HEK293 (cell line): ENCODE data around the gene ATP8B4.

Experiments used
- AEBP2 ChIP-seq: fragments of 450-650 bp; formaldehyde crosslinking; IDR thresholded peaks from 2 replicates; pipeline ENCODE4 v1.5.1; 2016; ENCODE audit warnings: missing biosample characterization, missing genetic modification characterization, borderline replicate concordance
- HOXC10 ChIP-seq: sonication (generic); formaldehyde crosslinking; IDR thresholded peaks from 2 replicates; pipeline ENCODE4 v1.8.1; 2023; ENCODE audit warnings: mild to moderate bottlenecking, missing genetic modification reagents
- KLF16 ChIP-seq: fragments of 450-650 bp; formaldehyde crosslinking; IDR thresholded peaks from 2 replicates; pipeline ENCODE4 v1.5.1; 2017; ENCODE audit warnings: missing biosample characterization, missing genetic modification characterization
- PRDM2 ChIP-seq: fragments of 450-650 bp; formaldehyde crosslinking; IDR thresholded peaks from 2 replicates; pipeline ENCODE4 v1.5.1; 2016; ENCODE audit warnings: missing biosample characterization, missing genetic modification characterization, borderline replicate concordance
- REPIN1 ChIP-seq: fragments of 450-650 bp; formaldehyde crosslinking; IDR thresholded peaks from 2 replicates; pipeline ENCODE4 v1.5.1; 2017; ENCODE audit warnings: missing biosample characterization, missing genetic modification characterization, low read depth
- TSHZ1 ChIP-seq: fragments of 450-650 bp; formaldehyde crosslinking; IDR thresholded peaks from 2 replicates; pipeline ENCODE4 v1.5.1; 2016; ENCODE audit warnings: missing biosample characterization, missing genetic modification characterization, borderline replicate concordance
- YY2 ChIP-seq: fragments of 450-650 bp; formaldehyde crosslinking; IDR thresholded peaks from 2 replicates; pipeline ENCODE4 v1.5.1; 2016; ENCODE audit warnings: missing biosample characterization, missing genetic modification characterization
- ZNF202 ChIP-seq: fragments of 450-650 bp; formaldehyde crosslinking; IDR thresholded peaks from 2 replicates; pipeline ENCODE4 v1.5.1; 2016; ENCODE audit warnings: missing biosample characterization, missing genetic modification characterization, borderline replicate concordance
- ZNF211 ChIP-seq: fragments of 450-650 bp; formaldehyde crosslinking; IDR thresholded peaks from 2 replicates; pipeline ENCODE4 v1.5.1; 2016; ENCODE audit warnings: low read depth, missing biosample characterization, missing genetic modification characterization
- ZNF266 ChIP-seq: fragments of 450-650 bp; formaldehyde crosslinking; IDR thresholded peaks from 2 replicates; pipeline ENCODE4 v1.5.1; 2016; ENCODE audit warnings: missing biosample characterization, missing genetic modification characterization, low read depth
- ZNF366 ChIP-seq: fragments of 450-650 bp; formaldehyde crosslinking; conservative IDR thresholded peaks from 2 replicates; pipeline ENCODE4 v1.5.1; 2016; ENCODE audit warnings: missing biosample characterization, missing genetic modification characterization
- ZNF37A ChIP-seq: fragments of 450-650 bp; IDR thresholded peaks from 2 replicates; pipeline ENCODE4 v1.5.1; 2018; ENCODE audit warnings: missing biosample characterization, missing genetic modification characterization
- ZNF398 ChIP-seq: fragments of 450-650 bp; formaldehyde crosslinking; IDR thresholded peaks from 2 replicates; pipeline ENCODE4 v1.5.1; 2017; ENCODE audit warnings: missing biosample characterization, missing genetic modification characterization
- ZNF513 ChIP-seq: fragments of 450-650 bp; IDR thresholded peaks from 2 replicates; pipeline ENCODE4 v1.5.1; 2018; ENCODE audit warnings: missing biosample characterization, missing genetic modification characterization
- ZNF660 ChIP-seq: fragments of 450-650 bp; IDR thresholded peaks from 2 replicates; pipeline ENCODE4 v1.5.1; 2018; ENCODE audit warnings: missing biosample characterization, mild to moderate bottlenecking, missing genetic modification characterization
- ZSCAN5A ChIP-seq: fragments of 450-650 bp; formaldehyde crosslinking; IDR thresholded peaks from 2 replicates; pipeline ENCODE4 v1.5.1; 2016; ENCODE audit warnings: missing biosample characterization, missing genetic modification characterization

The ATP8B4 gene

GRCh38 chr15:49813625-49814024, 305.4 kb downstream of the ATP8B4 start (continued):
- TF ChIP-seq TSHZ1 (tag by site-specific recombination): no peak
- no peak for TF ChIP-seq ZNF366 (tag by site-specific recombination)
- TF ChIP-seq YY2 (tag by site-specific recombination): no peak
- TF ChIP-seq AEBP2 (tag by site-specific recombination): no peak
- no peak for TF ChIP-seq ZNF513 (tag by site-specific recombination)
- TF ChIP-seq REPIN1 (tag by site-specific recombination): no peak
- no peak for TF ChIP-seq ZNF660 (tag by site-specific recombination)
- TF ChIP-seq ZNF398 (tag by site-specific recombination): no peak
- TF ChIP-seq ZNF266: no peak
- no peak for TF ChIP-seq ZNF202 (tag by site-specific recombination)
- no peak for TF ChIP-seq ZSCAN5A (tag by site-specific recombination)
- TF ChIP-seq PRDM2 (tag by site-specific recombination): no peak
- TF ChIP-seq ZNF37A (tag by site-specific recombination): no peak
- no peak for TF ChIP-seq ZNF211
- no peak for TF ChIP-seq HOXC10 (CRISPR knock-in tag)
- no peak for TF ChIP-seq KLF16 (tag by site-specific recombination)
